ENCODE data around the gene TMEM139.

The TMEM139 gene

GRCh38 chr7:143257501-143257900, 27.3 kb upstream of the TMEM139 start:
- Histone ChIP-seq H3K79me2 (ENCODE audit: insufficient read depth, low read depth) (no peaks in the 10 kb centered on the region), H3K27ac (no peak overlapping the region), H3K4me1 (ENCODE audit: low read depth, poor library complexity, severe bottlenecking) (no peaks in the 10 kb centered on the region), H3K4me2 (no peak overlapping the region), H4K20me1 (ENCODE audit: insufficient read depth) (no peaks in the 10 kb centered on the region), H3K27me3 (ENCODE audit: insufficient read depth, low read depth) (no peaks in the 10 kb centered on the region), H2AFZ (ENCODE audit: low read depth) (no peak overlapping the region), H3K4me3 (IDR thresholded peaks at IDR 0.05; ENCODE audit: insufficient read depth, low read depth, low read length) (no peak overlapping the region), H3K9ac (no peak overlapping the region), H3K36me3 (ENCODE audit: insufficient read depth) (no peaks in the 10 kb centered on the region)
- TF ChIP-seq, protein P1, sequence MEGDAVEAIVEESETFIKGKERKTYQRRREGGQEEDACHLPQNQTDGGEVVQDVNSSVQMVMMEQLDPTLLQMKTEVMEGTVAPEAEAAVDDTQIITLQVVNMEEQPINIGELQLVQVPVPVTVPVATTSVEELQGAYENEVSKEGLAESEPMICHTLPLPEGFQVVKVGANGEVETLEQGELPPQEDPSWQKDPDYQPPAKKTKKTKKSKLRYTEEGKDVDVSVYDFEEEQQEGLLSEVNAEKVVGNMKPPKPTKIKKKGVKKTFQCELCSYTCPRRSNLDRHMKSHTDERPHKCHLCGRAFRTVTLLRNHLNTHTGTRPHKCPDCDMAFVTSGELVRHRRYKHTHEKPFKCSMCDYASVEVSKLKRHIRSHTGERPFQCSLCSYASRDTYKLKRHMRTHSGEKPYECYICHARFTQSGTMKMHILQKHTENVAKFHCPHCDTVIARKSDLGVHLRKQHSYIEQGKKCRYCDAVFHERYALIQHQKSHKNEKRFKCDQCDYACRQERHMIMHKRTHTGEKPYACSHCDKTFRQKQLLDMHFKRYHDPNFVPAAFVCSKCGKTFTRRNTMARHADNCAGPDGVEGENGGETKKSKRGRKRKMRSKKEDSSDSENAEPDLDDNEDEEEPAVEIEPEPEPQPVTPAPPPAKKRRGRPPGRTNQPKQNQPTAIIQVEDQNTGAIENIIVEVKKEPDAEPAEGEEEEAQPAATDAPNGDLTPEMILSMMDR (conservative IDR thresholded peaks at IDR 0.05; ENCODE audit: low read depth, low read length) = no peak

DNA sequence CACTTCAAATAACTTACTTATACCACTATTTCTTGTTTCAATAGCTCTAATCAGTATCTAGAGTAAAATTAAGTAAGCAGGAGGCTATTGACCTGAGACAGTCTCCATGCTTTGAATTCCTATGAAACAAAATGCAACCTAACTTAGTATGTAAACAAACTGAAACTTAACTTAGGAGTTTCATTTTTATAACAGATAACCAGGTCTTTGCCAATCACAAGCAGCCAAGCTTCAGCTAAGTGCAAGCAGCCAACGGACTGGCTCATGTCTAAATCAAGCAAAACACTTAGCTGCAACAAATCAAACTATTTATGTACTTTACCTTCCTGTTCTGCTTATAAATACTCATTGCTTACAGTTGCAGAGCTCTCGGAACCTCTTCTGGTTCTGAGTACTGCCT, 25.9 kb upstream of the TMEM139 start:
- Histone ChIP-seq H3K4me2 (no peak overlapping the region), H2AFZ (ENCODE audit: low read depth) (no peak overlapping the region), H3K27ac (no peak overlapping the region), H3K27me3 (ENCODE audit: insufficient read depth, low read depth) (no peaks in the 10 kb centered on the region), H4K20me1 (ENCODE audit: insufficient read depth) (no peaks in the 10 kb centered on the region), H3K9ac (no peak overlapping the region), H3K4me3 (IDR thresholded peaks at IDR 0.05; ENCODE audit: insufficient read depth, low read depth, low read length) (no peak overlapping the region), H3K36me3 (ENCODE audit: insufficient read depth) (no peaks in the 10 kb centered on the region), H3K79me2 (ENCODE audit: insufficient read depth, low read depth) (peaks cover 6% of the 10 kb centered on the region; the same call in 1 of the 2 replicates), H3K4me1 (ENCODE audit: low read depth, poor library complexity, severe bottlenecking) (peaks cover 5% of the 10 kb centered on the region)
- TF ChIP-seq, protein P1 (conservative IDR thresholded peaks at IDR 0.05; ENCODE audit: low read depth, low read length) = no peak

DNA sequence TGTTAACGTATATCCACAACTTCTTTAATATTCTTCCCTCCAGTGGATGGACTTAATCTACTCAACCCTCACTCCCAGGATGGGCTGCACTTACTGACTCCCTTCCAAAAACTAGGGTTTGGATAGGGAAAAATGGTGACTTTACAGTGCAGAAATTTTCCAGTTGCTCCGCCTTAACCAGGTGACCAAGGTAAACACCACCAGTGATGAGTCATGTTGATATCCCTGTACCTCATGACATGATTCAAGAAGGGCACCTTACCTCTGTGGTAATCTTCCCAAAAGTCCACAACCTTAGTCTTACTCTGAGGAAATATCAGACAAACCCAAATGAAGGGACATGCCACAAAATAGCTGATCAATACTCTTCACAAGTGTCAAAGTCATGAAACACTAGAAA, 25.0 kb upstream of the TMEM139 start:
- Histone ChIP-seq H3K27ac (no peak overlapping the region), H4K20me1 (ENCODE audit: insufficient read depth) (no peaks in the 10 kb centered on the region), H3K4me2 (no peak overlapping the region), H3K4me3 (IDR thresholded peaks at IDR 0.05; ENCODE audit: insufficient read depth, low read depth, low read length) (no peak overlapping the region), H3K4me1 (ENCODE audit: low read depth, poor library complexity, severe bottlenecking) (peaks cover 12% of the 10 kb centered on the region), H3K79me2 (ENCODE audit: insufficient read depth, low read depth) (peaks cover 15% of the 10 kb centered on the region; the same call in 1 of the 2 replicates), H3K36me3 (ENCODE audit: insufficient read depth) (no peaks in the 10 kb centered on the region), H2AFZ (ENCODE audit: low read depth) (no peak overlapping the region), H3K27me3 (ENCODE audit: insufficient read depth, low read depth) (no peaks in the 10 kb centered on the region), H3K9ac (no peak overlapping the region)
- TF ChIP-seq, protein P1 (conservative IDR thresholded peaks at IDR 0.05; ENCODE audit: low read depth, low read length) = no peak

GRCh38 chr7:143261901-143262300, 22.9 kb upstream of the TMEM139 start:
- TF ChIP-seq, protein P1 (conservative IDR thresholded peaks at IDR 0.05; ENCODE audit: low read depth, low read length) = no peak
- peaks cover 15% of the 10 kb centered on the region; the same call in 1 of the 2 replicates for H3K79me2 ChIP-seq (ENCODE audit: insufficient read depth, low read depth)
- H4K20me1 ChIP-seq (ENCODE audit: insufficient read depth) = no peaks in the 10 kb centered on the region
- no peak overlapping the region; the same call in 1 of the 2 replicates for H2AFZ ChIP-seq (ENCODE audit: low read depth)
- H3K4me2 ChIP-seq = no peak overlapping the region
- peaks cover 12% of the 10 kb centered on the region for H3K4me1 ChIP-seq (ENCODE audit: low read depth, poor library complexity, severe bottlenecking)
- H3K4me3 ChIP-seq (IDR thresholded peaks at IDR 0.05; ENCODE audit: insufficient read depth, low read depth, low read length) = no peak overlapping the region
- no peaks in the 10 kb centered on the region for H3K36me3 ChIP-seq (ENCODE audit: insufficient read depth)
- H3K9ac ChIP-seq = no peak overlapping the region
- H3K27me3 ChIP-seq (ENCODE audit: insufficient read depth, low read depth) = no peaks in the 10 kb centered on the region
- no peak overlapping the region for H3K27ac ChIP-seq

Measured in KMS-11 (cell line).